ENCODE results near the gene FAM120B.

Gene FAM120B

GRCh38 chr6:170436209-170436809 is 129.8 kb downstream of the FAM120B start:
- H3K4me3 Mint-ChIP-seq, result no peak overlapping the region
- H3K9me3 Mint-ChIP-seq, result peaks cover 10% of the 10 kb centered on the region
- peaks cover 14% of the 10 kb centered on the region for H3K27me3 Mint-ChIP-seq
- intact Hi-C loops (cut with micrococcal nuclease), result no loop called here
- H3K36me3 Mint-ChIP-seq (ENCODE audit: low read depth), result no peaks in the 10 kb centered on the region
- no peak overlapping the region for H3K27ac Mint-ChIP-seq
- no peaks in the 10 kb centered on the region for H3K4me1 Mint-ChIP-seq (ENCODE audit: low read depth)

DNA sequence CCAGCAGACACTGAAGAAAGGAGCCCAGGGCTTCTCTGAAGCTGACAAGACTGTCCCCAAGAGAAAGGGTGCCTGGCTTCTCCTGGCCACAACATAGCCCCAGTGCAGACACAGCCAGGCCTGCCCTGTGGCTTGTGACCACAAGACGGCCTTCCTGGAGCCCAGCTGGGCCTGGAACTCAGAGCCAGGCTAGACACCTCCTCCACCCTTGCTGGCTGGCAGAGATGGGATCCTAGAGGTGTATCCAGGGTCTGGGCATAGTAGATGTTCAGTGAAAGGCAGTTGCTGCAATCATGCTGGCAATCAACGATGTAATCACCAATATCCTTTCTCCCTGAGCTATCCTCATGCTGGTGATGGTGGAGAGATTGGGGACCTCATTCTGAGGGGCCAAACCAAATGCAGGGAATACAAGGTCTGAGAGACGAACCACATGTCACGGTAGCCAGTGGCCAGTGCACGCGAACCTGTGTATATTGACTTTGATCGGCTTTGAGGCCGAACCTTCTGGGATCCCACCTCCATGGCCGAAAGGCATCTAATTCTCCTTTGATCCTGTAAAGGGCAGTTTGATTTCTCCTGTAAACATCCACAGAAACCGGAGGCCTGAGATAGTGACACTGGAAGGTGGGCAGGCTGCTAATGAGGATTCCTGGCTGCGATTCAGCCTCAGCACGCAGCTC is 131.3 kb downstream of the FAM120B start:
- Mint-ChIP-seq H3K27me3 (peaks cover 14% of the 10 kb centered on the region), H3K4me3 (no peak overlapping the region), H3K4me1 (ENCODE audit: low read depth) (no peaks in the 10 kb centered on the region), H3K36me3 (ENCODE audit: low read depth) (no peaks in the 10 kb centered on the region), H3K9me3 (peaks cover 10% of the 10 kb centered on the region), H3K27ac (no peak overlapping the region)
- intact Hi-C loops (cut with micrococcal nuclease), result no loop called here

GRCh38 chr6:170438402-170438753 is 131.8 kb downstream of the FAM120B start:
- H3K9me3 Mint-ChIP-seq, result peaks cover 10% of the 10 kb centered on the region
- intact Hi-C loops (cut with micrococcal nuclease), result no loop called here
- no peak overlapping the region for H3K27ac Mint-ChIP-seq
- no peaks in the 10 kb centered on the region for H3K4me1 Mint-ChIP-seq (ENCODE audit: low read depth)
- H3K4me3 Mint-ChIP-seq, result peak overlapping the region; percentile 21
- H3K36me3 Mint-ChIP-seq (ENCODE audit: low read depth), result no peaks in the 10 kb centered on the region
- peaks cover 14% of the 10 kb centered on the region for H3K27me3 Mint-ChIP-seq

DNA sequence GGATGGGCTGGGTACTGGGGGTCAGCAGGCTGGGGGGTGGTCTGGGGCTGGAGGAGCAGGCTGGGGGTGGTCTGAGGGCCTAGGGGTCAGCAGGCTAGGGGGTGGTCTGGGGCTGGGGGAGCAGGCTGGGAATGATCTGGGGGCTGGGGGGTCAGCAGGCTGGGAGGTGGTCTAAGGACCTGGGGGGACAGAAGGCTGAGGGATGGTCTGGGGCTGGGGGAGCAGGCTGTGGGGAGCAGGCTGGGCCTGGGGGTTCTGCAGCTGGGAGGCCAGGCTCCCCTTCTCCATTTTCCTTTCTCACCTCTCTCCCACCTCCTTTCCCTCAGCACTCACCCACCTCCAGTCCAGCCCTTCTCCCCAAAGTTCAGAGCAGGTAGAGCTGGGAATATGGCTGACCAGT is 132.3 kb downstream of the FAM120B start:
- intact Hi-C loops (cut with micrococcal nuclease), result no loop called here
- no peak overlapping the region for H3K27ac Mint-ChIP-seq
- H3K9me3 Mint-ChIP-seq, result peaks cover 10% of the 10 kb centered on the region
- H3K4me1 Mint-ChIP-seq (ENCODE audit: low read depth), result no peaks in the 10 kb centered on the region
- no peaks in the 10 kb centered on the region for H3K36me3 Mint-ChIP-seq (ENCODE audit: low read depth)
- peaks cover 14% of the 10 kb centered on the region for H3K27me3 Mint-ChIP-seq
- no peak overlapping the region for H3K4me3 Mint-ChIP-seq

- Mint-ChIP-seq H3K36me3 (ENCODE audit: low read depth) (no peaks in the 10 kb centered on the region), H3K27ac (no peak overlapping the region), H3K4me1 (ENCODE audit: low read depth) (no peaks in the 10 kb centered on the region), H3K9me3 (peaks cover 10% of the 10 kb centered on the region), H3K4me3 (no peak overlapping the region), H3K27me3 (peaks cover 14% of the 10 kb centered on the region)
- intact Hi-C loops (cut with micrococcal nuclease), result no loop called here
These were observed 133.1 kb downstream of the FAM120B start for GRCh38 chr6:170439366-170440361.

GRCh38 chr6:170440437-170440836 is 133.9 kb downstream of the FAM120B start:
- Mint-ChIP-seq H3K27me3 (peaks cover 14% of the 10 kb centered on the region), H3K4me3 (no peak overlapping the region), H3K27ac (no peak overlapping the region), H3K4me1 (ENCODE audit: low read depth) (no peaks in the 10 kb centered on the region), H3K9me3 (peaks cover 10% of the 10 kb centered on the region), H3K36me3 (ENCODE audit: low read depth) (no peaks in the 10 kb centered on the region)
- intact Hi-C loops (cut with micrococcal nuclease), result no loop called here

- no peaks in the 10 kb centered on the region for H3K36me3 Mint-ChIP-seq (ENCODE audit: low read depth)
- peaks cover 5% of the 10 kb centered on the region for H3K9me3 Mint-ChIP-seq
- intact Hi-C loops (cut with micrococcal nuclease), result no loop called here
- no peak overlapping the region for H3K4me3 Mint-ChIP-seq
- no peak overlapping the region for H3K27ac Mint-ChIP-seq
- peaks cover 14% of the 10 kb centered on the region for H3K27me3 Mint-ChIP-seq
- no peaks in the 10 kb centered on the region for H3K4me1 Mint-ChIP-seq (ENCODE audit: low read depth)
These were observed 134.8 kb downstream of the FAM120B start for GRCh38 chr6:170441316-170441715.

GRCh38 chr6:170442596-170442995 is 136.0 kb downstream of the FAM120B start:
- Mint-ChIP-seq H3K4me1 (ENCODE audit: low read depth) (no peaks in the 10 kb centered on the region), H3K27me3 (peaks cover 12% of the 10 kb centered on the region), H3K9me3 (no peaks in the 10 kb centered on the region), H3K36me3 (ENCODE audit: low read depth) (no peaks in the 10 kb centered on the region), H3K4me3 (no peak overlapping the region), H3K27ac (no peak overlapping the region)
- intact Hi-C loops (cut with micrococcal nuclease), result no loop called here

DNA sequence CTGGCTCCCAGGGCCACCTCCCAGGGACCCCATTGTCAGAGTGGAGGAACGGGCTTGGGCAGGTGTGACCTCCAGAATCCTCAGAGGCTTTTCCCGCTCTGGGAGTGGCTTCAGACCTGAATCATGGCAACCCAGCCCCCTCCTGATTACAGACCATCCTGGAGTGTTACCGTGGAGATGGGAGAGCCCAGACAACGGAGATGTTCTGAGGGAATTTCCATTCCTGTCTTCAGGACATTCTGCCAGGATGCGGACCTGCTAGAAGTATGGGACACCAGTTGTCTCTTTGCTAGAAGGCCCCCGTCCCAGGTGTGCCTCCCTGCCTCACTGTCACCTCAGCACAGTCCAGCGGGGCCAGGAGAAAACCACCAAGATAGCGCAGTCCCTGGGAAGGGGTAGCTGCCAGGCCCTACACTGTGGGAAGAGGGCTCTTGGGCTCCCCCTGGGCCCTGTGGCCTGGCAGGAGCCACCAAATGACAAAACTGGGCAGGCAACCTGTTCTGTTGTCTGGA is 136.6 kb downstream of the FAM120B start:
- H3K27ac Mint-ChIP-seq, result no peak overlapping the region
- H3K4me1 Mint-ChIP-seq (ENCODE audit: low read depth), result no peaks in the 10 kb centered on the region
- intact Hi-C loops (cut with micrococcal nuclease), result no loop called here

GRCh38 chr6:170444056-170444591 is 137.6 kb downstream of the FAM120B start:
- no peaks in the 10 kb centered on the region for H3K4me1 Mint-ChIP-seq (ENCODE audit: low read depth)
- no peak overlapping the region for H3K4me3 Mint-ChIP-seq
- H3K9me3 Mint-ChIP-seq, result no peaks in the 10 kb centered on the region
- intact Hi-C loops (cut with micrococcal nuclease), result no loop called here
- H3K36me3 Mint-ChIP-seq (ENCODE audit: low read depth), result no peaks in the 10 kb centered on the region
- H3K27ac Mint-ChIP-seq, result no peak overlapping the region
- no peaks in the 10 kb centered on the region for H3K27me3 Mint-ChIP-seq

More for the DNA sequence above, 136.6 kb downstream of the FAM120B start:
- Mint-ChIP-seq H3K4me3 (no peak overlapping the region), H3K36me3 (ENCODE audit: low read depth) (no peaks in the 10 kb centered on the region), H3K27me3 (peaks cover 7% of the 10 kb centered on the region), H3K9me3 (no peaks in the 10 kb centered on the region)

- intact Hi-C loops (cut with micrococcal nuclease), result no loop called here
- H3K9me3 Mint-ChIP-seq, result no peaks in the 10 kb centered on the region
- H3K4me1 Mint-ChIP-seq (ENCODE audit: low read depth), result no peaks in the 10 kb centered on the region
- no peaks in the 10 kb centered on the region for H3K27me3 Mint-ChIP-seq
- H3K27ac Mint-ChIP-seq, result no peak overlapping the region
- no peak overlapping the region for H3K4me3 Mint-ChIP-seq
- no peaks in the 10 kb centered on the region for H3K36me3 Mint-ChIP-seq (ENCODE audit: low read depth)
These were observed 138.3 kb downstream of the FAM120B start for GRCh38 chr6:170444811-170445211.

GRCh38 chr6:170445487-170445886 is 138.9 kb downstream of the FAM120B start:
- Mint-ChIP-seq H3K36me3 (ENCODE audit: low read depth) (no peaks in the 10 kb centered on the region), H3K27me3 (no peaks in the 10 kb centered on the region), H3K4me3 (no peak overlapping the region), H3K27ac (no peak overlapping the region), H3K9me3 (no peaks in the 10 kb centered on the region), H3K4me1 (ENCODE audit: low read depth) (no peaks in the 10 kb centered on the region)
- intact Hi-C loops (cut with micrococcal nuclease), result no loop called here

GRCh38 chr6:170445971-170446370 is 139.4 kb downstream of the FAM120B start:
- Mint-ChIP-seq H3K27me3 (no peaks in the 10 kb centered on the region), H3K36me3 (ENCODE audit: low read depth) (no peaks in the 10 kb centered on the region), H3K27ac (no peak overlapping the region), H3K4me3 (no peak overlapping the region), H3K9me3 (no peaks in the 10 kb centered on the region), H3K4me1 (ENCODE audit: low read depth) (no peaks in the 10 kb centered on the region)
- intact Hi-C loops (cut with micrococcal nuclease), result no loop called here

Data from dendritic cell treated with granulocyte-macrophage colony-stimulating factor and Interleukin-4, amounts not matched to agents 40 ng/mL and 50 ng/mL, for 4 days (primary cell).